ENCODE data around the gene GRIN1.

Gene GRIN1

GRCh38 chr9:137138722-137139467 lies at the start of gene GRIN1:
GRIN1 (plus strand) TSS chr9:137139154; CDS start chr9:137139487, 333 bp downstream.
- DNase-seq (ENCODE audit: low spot score), result no peak

DNA sequence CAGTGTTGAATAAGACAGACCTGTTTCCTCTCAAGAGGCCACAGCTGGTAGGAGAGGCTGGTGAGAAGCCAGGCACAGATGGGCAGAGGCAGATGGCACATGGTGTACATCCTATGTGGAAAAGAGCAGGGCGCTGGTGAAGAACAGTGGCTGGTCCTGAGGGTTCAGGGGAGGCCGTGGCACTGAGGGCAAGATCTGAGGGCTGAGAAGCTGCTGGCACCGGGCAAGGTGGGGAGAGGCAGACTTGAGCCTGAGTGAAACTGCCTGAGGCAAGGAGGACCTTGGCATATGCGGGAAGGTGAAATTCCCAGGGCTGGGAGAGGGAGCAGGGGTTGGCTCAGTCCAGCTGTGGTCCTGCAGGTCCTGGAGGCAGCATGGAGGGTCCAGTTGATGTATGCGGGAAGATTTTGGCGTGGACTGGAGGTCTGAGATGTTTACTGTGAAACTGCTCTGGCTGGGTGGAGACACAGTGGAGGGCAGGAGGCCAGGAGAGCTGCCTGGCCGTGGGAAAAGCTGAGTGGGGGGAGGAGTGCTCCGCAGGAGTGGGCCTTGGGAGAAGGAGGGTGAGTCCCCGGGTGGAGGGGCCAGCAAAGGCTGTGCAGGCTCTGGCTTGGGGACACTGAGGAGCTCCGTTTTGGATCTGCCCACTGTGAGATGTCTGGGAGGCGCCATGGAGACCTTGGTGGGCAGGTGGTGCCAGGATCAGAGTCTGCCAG lies 49.6 kb upstream of the GRIN1 start:
- DNase-seq (ENCODE audit: low spot score), result no peak

- peak; percentile 89 for DNase-seq (ENCODE audit: low spot score)
These were observed 43.1 kb upstream of the GRIN1 start for GRCh38 chr9:137095664-137096517.

DNA sequence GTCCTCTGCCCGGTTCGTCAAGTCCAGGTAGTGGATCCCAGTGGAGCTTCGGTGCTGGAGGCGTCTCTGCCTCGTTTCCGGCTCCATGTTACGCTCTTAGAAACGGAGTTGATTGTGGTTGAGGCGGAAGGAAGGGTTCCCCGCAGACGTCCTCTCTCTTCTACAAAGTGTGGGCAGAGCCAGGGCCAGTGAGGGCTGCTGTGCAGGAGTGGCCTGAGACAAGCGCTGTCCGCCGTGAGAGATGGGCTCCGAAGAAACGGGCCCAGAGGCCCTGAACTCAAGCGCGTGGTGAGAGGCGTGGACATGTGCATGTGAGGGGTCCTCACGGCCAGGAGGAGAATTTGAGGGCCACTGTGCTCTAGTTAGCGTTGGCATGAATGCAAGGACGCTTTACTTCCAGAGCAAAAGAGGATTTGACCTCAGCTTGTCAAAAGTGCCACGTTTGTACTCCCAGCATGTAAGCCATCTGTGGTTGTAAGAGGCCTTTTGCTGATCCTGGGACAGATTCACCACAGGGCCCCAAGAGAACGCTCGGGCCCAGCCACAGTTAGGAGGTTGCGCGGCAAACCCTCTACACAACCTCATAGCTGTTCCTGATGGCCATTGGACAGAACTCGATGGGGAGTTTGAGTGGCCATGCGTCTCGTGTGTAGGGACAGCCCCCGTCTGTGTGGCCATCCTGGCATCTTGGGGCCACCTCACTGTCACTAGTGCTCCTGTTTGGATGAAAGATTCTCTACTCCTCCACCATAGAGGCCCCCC lies 42.0 kb upstream of the GRIN1 start:
- DNase-seq (ENCODE audit: low spot score), result no peak

GRCh38 chr9:137097761-137098462 lies 41.0 kb upstream of the GRIN1 start:
- DNase-seq (ENCODE audit: low spot score), result no peak

- DNase-seq (ENCODE audit: low spot score), result no peak
These were observed 39.7 kb upstream of the GRIN1 start for GRCh38 chr9:137099231-137099630.

DNA sequence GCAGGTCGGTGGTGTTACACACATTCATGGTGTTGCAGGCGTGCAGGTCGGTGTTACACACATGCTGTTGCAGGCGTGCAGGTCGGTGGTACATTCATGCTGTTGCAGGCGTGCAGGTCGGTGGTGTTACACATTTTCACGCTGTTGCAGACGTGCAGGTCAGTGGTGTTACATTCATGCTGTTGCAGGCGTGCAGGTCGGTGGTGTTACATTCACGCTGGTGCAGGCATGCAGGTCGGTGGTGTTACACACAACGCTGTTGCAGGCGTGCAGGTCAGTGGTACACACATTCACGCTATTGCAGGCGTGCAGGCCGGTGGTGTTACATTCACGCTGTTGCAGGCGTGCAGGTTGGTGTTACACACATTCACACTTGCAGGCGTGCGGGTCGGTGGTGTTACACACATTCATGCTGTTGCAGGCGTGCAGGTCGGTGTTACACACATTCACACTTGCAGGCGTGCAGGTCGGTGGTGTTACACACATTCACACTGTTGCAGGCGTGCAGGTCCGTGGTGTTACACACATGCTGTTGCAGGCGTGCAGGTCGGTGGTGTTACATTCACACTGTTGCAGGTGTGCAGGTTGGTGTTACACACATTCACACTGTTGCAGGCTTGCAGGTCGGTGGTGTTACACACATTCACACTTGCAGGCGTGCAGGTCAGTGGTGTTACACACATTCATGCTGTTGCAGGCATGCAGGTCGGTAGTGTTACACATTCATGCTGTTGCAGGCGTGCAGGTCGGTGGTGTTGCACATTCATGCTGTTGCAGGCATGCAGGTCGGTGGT lies 35.6 kb upstream of the GRIN1 start:
- DNase-seq (ENCODE audit: low spot score), result no peak

DNA sequence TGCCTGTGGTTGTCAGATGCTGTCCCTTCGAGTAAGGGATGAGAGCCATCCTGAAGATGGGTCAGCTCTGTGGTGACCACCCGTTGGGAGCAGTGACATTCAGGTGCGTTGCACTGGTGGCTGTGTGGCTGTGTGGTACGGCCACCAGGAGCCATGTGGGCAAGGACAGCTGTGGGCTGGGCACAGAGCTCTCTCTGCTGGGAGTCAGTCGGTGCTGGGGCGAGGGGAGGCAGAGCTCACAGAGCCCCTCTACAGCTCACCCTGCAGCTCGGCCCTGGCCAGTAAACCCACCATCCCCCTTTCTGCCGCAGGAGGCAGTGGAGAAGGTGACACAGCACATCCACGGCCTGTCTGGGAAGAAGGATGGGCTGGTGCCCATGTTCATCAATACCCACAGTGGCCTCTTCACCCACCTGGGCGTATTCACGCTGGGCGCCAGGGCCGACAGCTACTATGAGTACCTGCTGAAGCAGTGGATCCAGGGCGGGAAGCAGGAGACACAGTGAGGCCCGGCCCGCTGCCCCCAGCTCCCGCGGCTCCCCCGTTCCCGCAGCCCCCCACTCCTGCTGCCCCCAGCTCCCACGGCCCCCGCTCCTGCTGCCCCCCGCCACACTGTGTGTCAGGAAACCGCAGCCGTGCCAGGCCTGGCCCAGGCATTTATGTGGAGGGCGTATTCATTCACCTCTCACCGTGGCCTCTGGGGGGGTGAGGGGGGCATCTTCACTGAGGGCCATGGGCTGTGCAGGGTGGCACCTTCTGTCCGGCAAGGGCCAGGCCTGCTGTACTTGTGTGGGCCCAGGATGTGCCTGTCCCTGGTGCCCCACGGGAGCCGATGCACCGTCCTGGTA lies 32.9 kb upstream of the GRIN1 start:
- DNase-seq (ENCODE audit: low spot score), result no peak

DNA sequence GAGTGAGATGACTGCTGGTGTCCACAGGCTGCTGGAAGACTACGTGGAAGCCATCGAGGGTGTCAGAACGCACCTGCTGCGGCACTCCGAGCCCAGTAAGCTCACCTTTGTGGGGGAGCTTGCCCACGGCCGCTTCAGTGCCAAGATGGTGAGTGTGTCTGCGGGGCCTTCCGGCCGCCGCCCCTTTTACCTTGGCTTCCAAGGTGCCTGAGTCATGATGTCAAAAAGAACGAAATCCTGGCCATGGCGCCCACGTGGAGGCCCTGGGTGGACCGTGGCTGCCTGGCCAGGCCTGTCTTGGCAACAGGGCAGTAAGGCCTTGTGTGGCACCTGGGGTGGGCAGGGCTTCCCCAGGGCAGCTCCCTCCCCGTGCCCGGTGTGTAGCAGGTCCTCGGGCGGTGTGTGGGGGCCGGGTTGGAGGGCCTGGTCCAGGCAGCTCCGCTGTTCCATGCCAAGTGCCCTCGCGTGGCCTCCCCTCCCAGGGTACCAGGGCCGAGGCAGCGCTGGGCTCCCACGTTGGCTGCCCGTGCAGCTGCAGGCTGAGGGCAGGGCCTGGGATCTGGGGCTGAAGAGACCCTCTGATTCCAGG lies 32.2 kb upstream of the GRIN1 start:
- DNase-seq (ENCODE audit: low spot score), result no peak

DNA sequence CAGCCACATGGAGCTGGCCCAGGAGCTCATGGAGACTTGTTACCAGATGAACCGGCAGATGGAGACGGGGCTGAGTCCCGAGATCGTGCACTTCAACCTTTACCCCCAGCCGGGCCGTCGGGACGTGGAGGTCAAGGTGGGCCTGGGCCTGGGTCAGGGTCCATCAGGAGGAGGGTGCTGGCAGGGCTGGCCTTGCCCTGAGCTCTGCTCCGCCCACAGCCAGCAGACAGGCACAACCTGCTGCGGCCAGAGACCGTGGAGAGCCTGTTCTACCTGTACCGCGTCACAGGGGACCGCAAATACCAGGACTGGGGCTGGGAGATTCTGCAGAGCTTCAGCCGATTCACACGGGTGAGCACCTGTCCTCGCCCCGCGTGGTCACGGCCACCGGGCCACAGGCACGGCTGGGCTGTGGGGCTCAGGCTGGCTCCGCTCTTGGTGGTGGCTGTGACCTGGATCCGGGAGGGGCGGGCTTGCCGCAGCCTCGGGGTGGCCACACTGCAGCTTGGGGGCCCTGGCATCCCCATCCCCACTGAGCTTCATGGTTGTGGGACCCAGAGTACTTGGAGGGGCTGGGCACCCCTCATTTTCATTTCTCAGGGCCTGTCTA lies 31.5 kb upstream of the GRIN1 start:
- no peak for DNase-seq (ENCODE audit: low spot score)

DNA sequence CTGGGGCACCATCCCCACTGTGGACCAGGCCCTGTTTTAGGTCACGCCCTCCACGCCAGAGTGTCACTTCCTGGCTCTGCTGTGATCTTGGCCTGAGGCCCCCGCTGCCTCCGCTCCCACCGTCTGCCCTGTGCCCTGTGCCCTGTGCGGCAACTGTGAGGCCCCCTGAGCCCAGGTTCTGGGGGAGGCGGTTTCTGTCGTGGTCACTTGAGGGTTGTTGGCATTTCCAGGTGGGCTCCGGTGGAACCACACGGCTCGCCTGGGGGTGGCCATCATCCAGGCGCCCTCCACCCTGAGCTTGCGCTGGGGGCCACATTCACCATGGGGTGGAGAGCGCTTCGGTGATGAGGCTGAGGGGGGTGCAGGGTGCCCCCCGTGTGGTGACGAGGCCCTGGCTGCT lies 31.0 kb upstream of the GRIN1 start:
- DNase-seq (ENCODE audit: low spot score), result no peak

- no peak for DNase-seq (ENCODE audit: low spot score)
These were observed 30.2 kb upstream of the GRIN1 start for GRCh38 chr9:137108608-137109249.

GRCh38 chr9:137109250-137110146 lies 29.5 kb upstream of the GRIN1 start:
- DNase-seq (ENCODE audit: low spot score), result no peak

- DNase-seq (ENCODE audit: low spot score), result no peak
These were observed 28.6 kb upstream of the GRIN1 start for GRCh38 chr9:137110147-137110910.

DNA sequence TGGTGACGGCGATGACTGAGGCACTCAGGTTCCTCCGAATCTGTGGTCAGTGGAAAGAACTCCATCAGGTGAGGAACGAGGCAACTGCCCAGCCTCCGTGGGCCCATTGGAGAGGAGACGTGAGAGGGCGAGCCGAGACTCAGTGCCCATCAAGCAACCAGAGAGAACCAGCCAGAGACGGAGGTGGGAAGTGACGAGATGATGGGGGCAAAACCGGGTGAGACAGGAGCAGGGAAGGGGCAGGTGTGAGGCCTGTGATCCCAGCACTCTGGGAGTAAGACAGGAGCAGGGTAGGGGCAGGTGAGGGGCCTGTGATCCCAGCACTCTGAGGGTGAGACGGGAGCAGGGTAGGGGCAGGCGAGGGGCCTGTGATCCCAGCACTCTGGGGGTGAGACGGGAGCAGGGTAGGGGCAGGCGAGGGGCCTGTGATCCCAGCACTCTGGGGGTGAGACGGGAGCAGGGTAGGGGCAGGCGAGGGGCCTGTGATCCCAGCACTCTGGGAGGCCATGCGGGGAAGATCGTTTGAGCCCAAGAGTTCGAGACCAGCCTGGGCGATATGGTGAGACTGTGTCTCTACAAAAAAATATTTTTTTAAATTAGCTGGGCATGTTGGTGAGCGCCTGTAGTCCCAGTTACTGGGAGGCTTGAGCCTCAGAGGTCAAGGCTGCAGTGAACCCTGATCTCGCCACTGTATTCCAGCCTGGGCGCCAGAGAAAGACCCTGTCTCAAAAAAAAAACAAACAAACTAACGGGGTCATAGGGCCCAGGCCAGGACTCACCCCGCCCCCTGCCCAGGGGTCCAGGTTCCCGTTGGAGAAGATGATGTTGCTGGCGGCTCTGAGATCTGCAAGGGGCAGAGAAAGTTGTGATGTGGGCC lies 27.8 kb upstream of the GRIN1 start:
- no peak for DNase-seq (ENCODE audit: low spot score)

All from CD4-positive, alpha-beta T cell treated with Interleukin-6 at 100 ng/mL for 8 hours (primary cell).